Inflammatory macrophage treated with lipopolysaccharide for 4 hours (primary cell): ENCODE measurements around the gene RFX4.
A peak's percentile ranks its signal among the peaks of the same experiment; 100 is the strongest.

ENCODE experiments used
- DNase-seq: peaks from one replicate; pipeline ENCODE4 v3.0.0-alpha.2; 2020

Gene RFX4

GRCh38 chr12:106736051-106736957, 153.5 kb downstream of the RFX4 start:
- DNase-seq = no peak

- no peak for DNase-seq
Observed at GRCh38 chr12:106739318-106739717, 156.5 kb downstream of the RFX4 start.

- peak; percentile 33 for DNase-seq
Observed at GRCh38 chr12:106739815-106740530, 157.2 kb downstream of the RFX4 start.

DNA sequence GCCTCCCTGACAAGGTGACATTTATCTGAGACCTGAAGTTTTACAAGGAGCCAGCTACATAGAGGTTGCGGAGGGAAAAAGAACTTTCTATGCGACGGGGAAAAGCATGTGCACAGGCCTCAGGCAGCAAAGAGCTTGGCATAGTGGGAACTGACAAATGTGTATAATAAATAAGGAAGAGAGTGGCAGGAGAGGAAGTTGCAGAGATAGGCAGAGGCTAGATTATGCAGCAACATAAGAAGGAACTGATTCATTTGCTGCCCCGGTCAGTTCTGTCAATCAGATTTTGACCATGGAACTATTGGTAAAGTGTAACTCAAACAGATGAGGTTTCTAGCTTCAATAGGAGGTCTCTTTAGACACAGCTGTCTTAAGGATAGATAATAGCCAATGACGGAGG, 158.0 kb downstream of the RFX4 start:
- DNase-seq = peak; percentile 70

DNA sequence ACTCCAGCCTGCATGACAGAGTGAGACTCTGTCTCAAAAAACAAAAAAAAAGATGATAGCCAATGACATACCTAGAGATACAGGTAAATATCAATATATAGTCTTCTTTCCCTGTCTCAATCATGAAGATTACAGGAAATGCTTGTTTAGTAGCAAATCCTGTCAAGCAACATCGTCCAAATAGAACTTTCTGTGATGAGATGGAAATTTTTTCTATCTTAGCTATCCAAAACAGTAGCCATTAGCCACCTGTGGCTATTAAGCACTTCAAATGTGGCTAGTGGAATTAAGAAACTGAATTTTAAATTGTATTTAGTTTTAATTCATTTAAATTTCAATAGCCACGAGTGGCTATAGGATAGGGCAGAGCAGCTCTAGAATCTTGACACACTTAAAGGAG, 158.4 kb downstream of the RFX4 start:
- no peak for DNase-seq

- DNase-seq = no peak
Observed at GRCh38 chr12:106743270-106743988, 160.6 kb downstream of the RFX4 start.

- no peak for DNase-seq
Observed at GRCh38 chr12:106744600-106744999, 161.8 kb downstream of the RFX4 start.

GRCh38 chr12:106745181-106745745, 162.5 kb downstream of the RFX4 start:
- DNase-seq = no peak

DNA sequence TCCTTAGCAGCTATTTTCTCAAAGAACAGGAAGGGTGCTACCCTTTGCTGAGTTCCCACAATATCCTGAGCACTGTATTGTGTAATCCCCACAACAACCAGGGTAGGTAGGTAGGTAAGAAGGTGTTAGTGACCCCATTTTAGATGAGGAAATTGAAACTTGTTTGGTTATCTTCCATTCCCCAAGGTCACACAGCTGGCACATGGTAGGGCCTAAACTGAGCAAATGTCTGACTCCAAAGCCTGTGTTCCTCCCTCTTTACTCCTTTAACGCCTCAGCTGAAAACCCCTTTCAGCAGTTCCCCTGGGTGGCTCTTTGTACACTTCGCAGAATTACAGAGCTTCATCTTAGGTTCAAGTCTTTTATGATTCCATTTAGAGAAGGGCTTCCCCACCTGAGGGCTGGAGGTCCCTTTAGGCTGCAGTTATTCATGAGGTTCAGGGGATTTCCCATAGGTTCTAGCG, 165.2 kb downstream of the RFX4 start:
- no peak for DNase-seq

- DNase-seq = no peak
Observed at GRCh38 chr12:106750524-106750923, 167.7 kb downstream of the RFX4 start.

- DNase-seq = no peak
Observed at GRCh38 chr12:106753526-106753925, 170.7 kb downstream of the RFX4 start.

GRCh38 chr12:106754331-106754730, 171.5 kb downstream of the RFX4 start:
- no peak for DNase-seq

- DNase-seq = no peak
Observed at GRCh38 chr12:106757623-106758348, 175.0 kb downstream of the RFX4 start.

- DNase-seq = no peak
Observed at GRCh38 chr12:106758349-106759110, 175.7 kb downstream of the RFX4 start.

- no peak for DNase-seq
Observed at GRCh38 chr12:106759526-106760183, 176.9 kb downstream of the RFX4 start.

DNA sequence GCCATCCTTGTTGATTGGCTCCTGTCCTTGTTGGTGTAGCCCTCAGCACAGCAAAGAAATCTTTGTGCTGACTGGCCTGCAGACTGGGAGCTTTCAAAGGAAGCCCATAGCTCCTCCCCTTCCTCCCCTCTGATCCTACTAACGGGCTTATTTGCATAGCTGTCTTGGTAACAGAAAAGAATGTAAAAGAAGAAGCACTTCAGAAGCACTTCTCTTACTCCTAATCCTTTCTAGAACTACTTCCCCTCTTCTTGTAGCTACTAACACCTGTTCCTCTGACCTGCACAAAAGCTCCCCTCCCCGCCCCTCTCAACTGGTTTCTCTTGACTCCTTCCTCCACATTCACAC, 177.4 kb downstream of the RFX4 start:
- peak; percentile 59 for DNase-seq

DNA sequence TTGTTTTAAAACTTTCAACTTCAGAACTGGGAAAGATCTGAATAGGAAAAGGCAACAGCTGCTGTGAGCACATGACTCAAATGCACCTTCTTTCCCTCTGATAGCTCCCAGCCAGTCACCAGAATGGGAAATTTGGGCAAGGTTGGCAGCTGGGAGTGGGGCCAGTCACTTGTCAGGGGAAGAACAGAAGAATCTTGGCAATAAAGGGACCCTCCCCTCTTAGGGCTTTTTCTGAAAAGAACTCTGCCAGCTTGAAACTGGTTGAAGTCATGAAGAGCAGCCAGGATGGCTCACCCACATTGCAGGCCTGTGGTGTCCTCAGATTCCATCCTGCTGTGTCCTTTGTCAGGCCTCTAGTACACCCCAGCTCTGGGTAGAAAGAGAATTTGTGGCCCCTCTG, 181.4 kb downstream of the RFX4 start:
- no peak for DNase-seq

GRCh38 chr12:106764738-106765137, 181.9 kb downstream of the RFX4 start:
- DNase-seq = peak; percentile 34

- no peak for DNase-seq
Observed at GRCh38 chr12:106766393-106766826, 183.6 kb downstream of the RFX4 start.

GRCh38 chr12:106767206-106767605, 184.4 kb downstream of the RFX4 start:
- DNase-seq = no peak
